Transverse colon (tissue), 4 donors: ENCODE results near the gene CCDC86. TPM values are rescaled to one million over a fixed set of nuclear protein-coding genes. Genes with fewer than 3 reads are reported as not detected.

Experiments
- DNase-seq: peaks from one replicate; pipeline ENCODE4 v3.0.0-alpha.2; 2019
- H3K27ac ChIP-seq, 4 donors: fragments of 200-600 bp; sonication (generic); 2 replicates each; pipeline ENCODE4 v1.5.1; 2016 to 2018; ENCODE audit warnings: inconsistent platforms in 4 of 4
- H3K27me3 ChIP-seq: fragments of 200-600 bp; sonication (generic); 2 replicates; pipeline ENCODE4 v1.5.1; 2017; ENCODE audit warnings: inconsistent platforms
- H3K36me3 ChIP-seq, 4 donors: fragments of 200-600 bp; sonication (generic); 2 replicates each; pipeline ENCODE4 v1.5.1; 2017 to 2019; ENCODE audit warnings: inconsistent platforms in 4 of 4
- H3K4me1 ChIP-seq, 4 donors: fragments of 200-600 bp; sonication (generic); 2 replicates each; pipeline ENCODE4 v1.5.1; 2017 to 2020; ENCODE audit warnings: inconsistent platforms in 4 of 4
- H3K4me3 ChIP-seq, 4 donors: fragments of 200-600 bp; sonication (generic); 1 replicate in 1 of 4; 2 replicates in 3 of 4; pipeline versions ENCODE4 v1.5.1 to v1.6.1; 2017 to 2019; ENCODE audit warnings: inconsistent platforms in 4 of 4
- H3K9me3 ChIP-seq, 2 donors: fragments of 200-600 bp; sonication (generic); 2 replicates each; pipeline ENCODE4 v1.5.1; 2017 to 2019; ENCODE audit warnings: inconsistent platforms in 2 of 2
- EP300 ChIP-seq: sonication (generic); formaldehyde crosslinking; IDR thresholded peaks from one replicate; pipeline ENCODE4 v1.6.1; 2017; ENCODE audit warnings: antibody characterized with exemption, low read depth
- POLR2A ChIP-seq: fragments of 450-650 bp; IDR thresholded peaks from one replicate; pipeline ENCODE4 v1.6.1; 2016; ENCODE audit warnings: antibody characterized with exemption, mild to moderate bottlenecking, moderate library complexity
- POLR2AphosphoS5 ChIP-seq, 3 donors: sonication (generic); formaldehyde crosslinking; IDR thresholded peaks; one replicate each; pipeline ENCODE4 v1.6.1; 2016; ENCODE audit warnings: antibody characterized with exemption in 3 of 3
- WGBS, 2 donors: methylation state at CpG; one replicate each; pipeline ENCODE4 v1.1.5; 2018; ENCODE audit warnings: low coverage in 1 of 2; 5-methylcytosine and 5-hydroxymethylcytosine counted together
- in situ Hi-C, 4 donors: fragments of 200-750 bp; cut with MboI; loops; one replicate each; pipeline versions ENCODE4 v1.15.0 to v1.15.1; 2017; ENCODE audit warnings: low sequenced_read_pairs in 3 of 4, low pct_ligation_motif_present in 1 of 4, low pct_unique_long_range_greater_than_20kb in 1 of 4
- intact Hi-C: fragments of 100-400 bp; cut with DNase I; formaldehyde crosslinking; loops from one replicate; pipeline ENCODE4 v1.15.1; 2023; ENCODE audit warnings: low total_unique reads
- total RNA-seq, 4 donors: library from RNA; depleted of rRNA; stranded (reverse); fragments of >200 nt; gene quantifications; one replicate each; pipeline ENCODE4 v1.1.0, GENCODE V29; 2016
- TF ChIP-seq, protein P1 (sequence below), 5 experiments: fragments of 200-600 bp in 3 of 5; fragments of 450-650 bp in 2 of 5; sonication (generic) in 3 of 5; IDR thresholded peaks; 1 replicate in 2 of 5; 2 replicates in 3 of 5; pipeline ENCODE4 v1.5.1; 2016 to 2017; ENCODE audit warnings: antibody characterized with exemption in 5 of 5, inconsistent platforms in 3 of 5, mild to moderate bottlenecking in 2 of 5, moderate library complexity in 1 of 5

The CCDC86 gene
- total RNA-seq, 4 donors from 2014 or later: 1.9 to 9.1 (median 5.5) TPM

DNA sequence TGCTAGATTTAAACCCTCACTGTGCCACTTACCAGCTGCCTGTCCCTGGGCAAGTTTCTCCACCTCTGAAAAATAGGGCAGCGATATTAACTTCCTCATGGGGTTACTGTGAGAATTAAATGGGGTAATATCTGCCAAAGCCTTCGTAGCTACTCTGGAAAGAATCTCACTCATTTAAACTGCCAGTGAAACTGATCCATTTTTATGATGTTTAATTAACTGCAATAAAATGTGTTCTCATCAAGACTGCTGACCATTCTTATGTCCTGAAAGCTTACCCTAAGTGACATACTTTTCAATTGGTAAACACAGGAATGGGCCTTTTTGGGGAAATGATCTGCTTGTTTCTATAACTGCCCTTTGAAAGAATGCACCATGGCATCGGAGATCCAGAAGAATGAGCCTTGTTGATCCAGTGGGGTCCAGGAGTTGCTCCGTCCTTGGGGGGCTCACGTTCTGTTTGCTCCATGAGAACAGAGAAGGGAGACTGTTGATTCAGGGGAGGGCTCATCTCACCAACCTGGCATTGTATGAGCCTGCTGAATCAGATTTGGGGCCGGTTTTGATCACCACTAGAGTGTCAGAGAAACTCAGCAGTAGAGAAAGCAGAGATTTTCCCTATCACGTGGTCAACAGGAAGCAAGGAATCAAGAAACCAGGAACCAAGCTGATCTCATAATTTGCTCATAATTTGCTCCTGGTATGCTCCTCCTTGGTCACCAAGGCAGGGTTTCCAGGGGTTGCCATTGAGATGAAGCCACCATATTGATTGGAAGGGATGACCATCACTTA lies 7.0 kb upstream of the CCDC86 start:
- DNase-seq: no peak
- intact Hi-C loops (loop anchor here (5.0 kb wide), 3 partner anchors 62 to 1078 kb away; partner anchors contain the start of gene STX3), in situ Hi-C loops (loop anchor here (5.0 to 25.0 kb wide), 5 partner anchors 60 to 502 kb away; partner anchors contain the start of genes DDB1 (in 1 of the 4) and TKFC (in 1 of the 4))
- H3K4me3 ChIP-seq: no peak overlapping the region
- peaks cover 3% of the 10 kb centered on the region for H3K27me3 ChIP-seq
- H3K36me3 ChIP-seq: no peaks in the 10 kb centered on the region
- H3K4me1 ChIP-seq: peaks cover 0 to 11% (median 6%) of the 10 kb centered on the region in 4 donors
- TF ChIP-seq POLR2A: no peak
- no peak for TF ChIP-seq POLR2AphosphoS5 (IDR thresholded peaks at IDR 0.05)
- no peak for TF ChIP-seq EP300
- TF ChIP-seq, protein P1, sequence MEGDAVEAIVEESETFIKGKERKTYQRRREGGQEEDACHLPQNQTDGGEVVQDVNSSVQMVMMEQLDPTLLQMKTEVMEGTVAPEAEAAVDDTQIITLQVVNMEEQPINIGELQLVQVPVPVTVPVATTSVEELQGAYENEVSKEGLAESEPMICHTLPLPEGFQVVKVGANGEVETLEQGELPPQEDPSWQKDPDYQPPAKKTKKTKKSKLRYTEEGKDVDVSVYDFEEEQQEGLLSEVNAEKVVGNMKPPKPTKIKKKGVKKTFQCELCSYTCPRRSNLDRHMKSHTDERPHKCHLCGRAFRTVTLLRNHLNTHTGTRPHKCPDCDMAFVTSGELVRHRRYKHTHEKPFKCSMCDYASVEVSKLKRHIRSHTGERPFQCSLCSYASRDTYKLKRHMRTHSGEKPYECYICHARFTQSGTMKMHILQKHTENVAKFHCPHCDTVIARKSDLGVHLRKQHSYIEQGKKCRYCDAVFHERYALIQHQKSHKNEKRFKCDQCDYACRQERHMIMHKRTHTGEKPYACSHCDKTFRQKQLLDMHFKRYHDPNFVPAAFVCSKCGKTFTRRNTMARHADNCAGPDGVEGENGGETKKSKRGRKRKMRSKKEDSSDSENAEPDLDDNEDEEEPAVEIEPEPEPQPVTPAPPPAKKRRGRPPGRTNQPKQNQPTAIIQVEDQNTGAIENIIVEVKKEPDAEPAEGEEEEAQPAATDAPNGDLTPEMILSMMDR (IDR thresholded peaks at IDR 0.05): no peak
- WGBS, 2 donors: 40 to 41% methylated on average over 4 to 7 of the region's 7 CpGs
- H3K9me3 ChIP-seq: no peaks in the 10 kb centered on the region
- peak overlapping the region in 3 of 4 donors; percentile 3 to 19 (median 15) for H3K27ac ChIP-seq

DNA sequence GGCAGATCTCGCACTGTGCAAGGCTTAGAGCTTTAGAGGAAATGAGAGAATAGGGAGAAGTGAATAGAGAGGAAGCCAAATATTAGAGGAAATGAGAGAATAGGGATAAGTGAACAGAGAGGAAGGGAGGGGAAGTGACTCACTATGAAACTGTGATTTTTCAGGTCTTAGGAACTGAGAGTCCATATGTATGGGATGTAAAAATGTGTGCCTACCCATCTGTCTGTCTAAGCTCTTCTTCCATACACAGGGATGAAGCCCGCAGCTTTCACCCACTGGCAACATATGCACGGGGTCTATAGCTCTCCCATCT lies 6.4 kb upstream of the CCDC86 start:
- TF ChIP-seq POLR2A (no peak), POLR2AphosphoS5 (IDR thresholded peaks at IDR 0.05) (no peak), EP300 (no peak)
- TF ChIP-seq, protein P1 (IDR thresholded peaks at IDR 0.05): no peak
- WGBS, 2 donors: 25 to 88% methylated on average over 1 to 3 of the region's 3 CpGs
- H3K27ac ChIP-seq: peak overlapping the region in 2 of 4 donors; percentile 3 to 15
- peaks cover 3% of the 10 kb centered on the region for H3K27me3 ChIP-seq
- in situ Hi-C loops (loop anchor here in 3 of 4 donors (10.0 to 25.0 kb wide), 4 partner anchors 59 to 502 kb away; partner anchors contain the start of genes DDB1 (in 1 of the 3) and TKFC (in 1 of the 3)), intact Hi-C loops (no loop called here)
- peaks cover 0 to 11% (median 6%) of the 10 kb centered on the region in 4 donors for H3K4me1 ChIP-seq
- H3K36me3 ChIP-seq: no peaks in the 10 kb centered on the region
- no peak overlapping the region for H3K4me3 ChIP-seq
- H3K9me3 ChIP-seq: no peaks in the 10 kb centered on the region
- DNase-seq: no peak

DNA sequence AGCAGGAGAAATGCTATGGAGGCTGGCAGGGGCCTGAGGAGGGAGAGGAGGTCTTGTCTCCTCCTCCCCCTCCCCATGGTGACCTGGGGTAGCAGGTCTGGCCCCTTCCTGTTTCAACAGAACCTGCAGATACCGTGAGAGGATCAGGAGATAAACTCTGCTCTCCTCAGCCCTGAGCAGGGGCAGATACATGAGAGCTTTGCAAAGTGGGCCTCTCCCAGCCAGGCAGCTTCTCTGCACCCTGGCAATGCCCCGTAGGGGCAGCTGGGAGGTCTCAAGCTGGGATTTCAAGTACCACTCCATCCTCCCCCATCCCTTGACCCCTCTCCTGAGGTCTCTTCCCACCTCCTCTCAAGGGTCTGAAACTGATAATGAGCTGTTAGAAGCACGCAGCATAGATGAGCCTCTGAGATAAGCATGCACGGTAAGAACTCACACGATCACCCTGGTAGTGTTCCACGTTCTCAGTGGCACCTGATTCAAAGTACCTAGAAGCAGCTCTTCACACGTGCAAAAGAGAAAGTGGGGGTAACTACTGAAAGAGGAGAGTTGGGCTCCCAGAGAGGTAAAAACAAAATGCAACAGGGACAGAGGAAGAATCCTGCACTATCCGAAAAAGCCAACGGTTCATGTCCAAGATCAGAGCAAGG lies 4.9 kb upstream of the CCDC86 start:
- Histone ChIP-seq H3K9me3 (no peaks in the 10 kb centered on the region), H3K27ac (no peak overlapping the region), H3K4me3 (no peak overlapping the region), H3K36me3 (no peaks in the 10 kb centered on the region), H3K27me3 (peaks cover 2% of the 10 kb centered on the region), H3K4me1 (peaks cover 4 to 17% (median 12%) of the 10 kb centered on the region in 4 donors)
- in situ Hi-C loops (loop anchor here in 3 of 4 donors (10.0 to 25.0 kb wide), 4 partner anchors 58 to 500 kb away; partner anchors contain the start of genes DDB1 (in 1 of the 3) and TKFC (in 1 of the 3)), intact Hi-C loops (no loop called here)
- TF ChIP-seq POLR2AphosphoS5 (IDR thresholded peaks at IDR 0.05) (no peak), POLR2A (no peak), EP300 (no peak)
- TF ChIP-seq, protein P1 (IDR thresholded peaks at IDR 0.05): no peak
- WGBS, 2 donors: 73 to 86% methylated on average over 2 to 9 of the region's 9 CpGs
- no peak for DNase-seq

DNA sequence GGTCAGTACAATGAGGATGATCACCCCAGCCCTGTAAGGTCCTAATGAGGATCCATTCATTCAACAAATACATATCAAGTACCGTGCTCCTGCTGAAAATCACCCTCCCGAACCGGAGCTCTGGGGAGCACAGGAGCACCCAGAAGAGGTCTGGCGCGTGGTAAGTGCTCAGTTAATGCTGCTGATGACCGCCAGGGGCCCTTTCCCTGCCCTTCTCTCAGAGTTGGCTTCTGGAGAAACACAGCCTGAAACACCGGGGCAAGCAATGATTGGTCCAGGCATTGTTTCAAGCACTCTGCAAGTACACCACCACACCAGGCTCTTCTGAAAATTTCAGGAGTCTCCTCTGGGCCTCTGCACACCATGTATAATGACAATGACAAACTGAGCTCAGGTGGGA lies 3.8 kb upstream of the CCDC86 start:
- Histone ChIP-seq H3K4me1 (peaks cover 9 to 22% (median 20%) of the 10 kb centered on the region in 4 donors), H3K27me3 (no peaks in the 10 kb centered on the region), H3K27ac (no peak overlapping the region), H3K4me3 (no peak overlapping the region), H3K9me3 (no peaks in the 10 kb centered on the region), H3K36me3 (no peaks in the 10 kb centered on the region)
- DNase-seq: no peak
- intact Hi-C loops: no loop called here
- in situ Hi-C loops: loop anchor here in 3 of 4 donors (10.0 to 25.0 kb wide), 4 partner anchors 57 to 499 kb away; partner anchors contain the start of genes DDB1 (in 1 of the 3) and TKFC (in 1 of the 3)
- WGBS, 2 donors: 88% methylated on average over 7 of the region's 7 CpGs; no CpG with 5 or more reads in 1 of the 2 donors
- TF ChIP-seq EP300 (no peak), POLR2AphosphoS5 (IDR thresholded peaks at IDR 0.05) (no peak), POLR2A (no peak)
- TF ChIP-seq, protein P1 (IDR thresholded peaks at IDR 0.05): no peak
